Ovary (tissue), 9 donors: ENCODE measurements around the gene TNFRSF1A. TPM values are rescaled to one million over a fixed set of nuclear protein-coding genes. Genes with fewer than 3 reads are reported as not detected.
A peak's percentile ranks its signal among the peaks of the same experiment; 100 is the strongest.

ENCODE experiments used
- DNase-seq, 5 donors: peaks; one replicate each; pipeline ENCODE4 v3.0.0-alpha.2; 2019 to 2020
- H3K27ac ChIP-seq, 2 donors: fragments of 200-600 bp; one replicate each; pipeline versions ENCODE4 v1.5.1 to v1.8.0; 2019 to 2022
- H3K27me3 ChIP-seq: fragments of 200-600 bp; one replicate; pipeline ENCODE4 v1.8.0; 2022
- H3K36me3 ChIP-seq: fragments of 200-600 bp; sonication (generic); one replicate; pipeline ENCODE4 v1.5.1; 2019
- H3K4me1 ChIP-seq: one replicate; pipeline ENCODE4 v1.8.1; 2013; ENCODE audit warnings: mild to moderate bottlenecking, moderate library complexity; ENCODE audit not compliant: insufficient read depth
- H3K4me3 ChIP-seq: fragments of 200-600 bp; sonication (generic); one replicate; pipeline ENCODE4 v1.5.1; 2017
- H3K9me3 ChIP-seq, 2 donors: fragments of 200-600 bp in 1 of 2; sonication (generic) in 1 of 2; one replicate each; pipeline versions ENCODE4 v1.5.1 to v1.8.1; 2013 to 2019; ENCODE audit warnings: mild to moderate bottlenecking in 1 of 2, moderate library complexity in 1 of 2
- EP300 ChIP-seq: sonication (generic); formaldehyde crosslinking; IDR thresholded peaks from one replicate; pipeline ENCODE4 v1.6.1; 2017; ENCODE audit warnings: antibody characterized with exemption
- POLR2A ChIP-seq: fragments of 450-650 bp; IDR thresholded peaks from one replicate; pipeline ENCODE4 v1.6.1; 2017; ENCODE audit warnings: antibody characterized with exemption, mild to moderate bottlenecking, moderate library complexity
- WGBS, 3 donors: extraction: QIAGEN DNeasy Blood & Tissue Kit in 1 of 3; methylation state at CpG; one replicate each; pipeline versions ENCODE4 v1.1.5 to v1.1.7; 2013 to 2017; 5-methylcytosine and 5-hydroxymethylcytosine counted together
- intact Hi-C, 4 donors: fragments of 100-400 bp; cut with DNase I; formaldehyde crosslinking; loops; one replicate each; pipeline versions ENCODE4 v1.11.0 to v1.15.1; 2022 to 2023
- polyA plus RNA-seq, 2 donors: library from polyadenylated mRNA; stranded (reverse); fragments of 200-250 nt in 1 of 2; fragments of 350-450 nt in 1 of 2; fragmentation: Illumina TruSeq in 1 of 2; extraction: RNeasy Lipid Tissue Mini Kit (QIAGEN cat#74804) in 1 of 2; gene quantifications; one replicate each; pipeline ENCODE4 v1.2.3, GENCODE V29; 2013 to 2014
- total RNA-seq, 7 donors: library from RNA; depleted of rRNA in 2 of 7; stranded (reverse); fragments of >200 nt in 2 of 7; fragmentation: NEBNext Ultra II Directional in 3 of 7; extraction: Animal tissue kit (Norgen Biotek cat#: 25700) in 3 of 7; gene quantifications; one replicate each; pipeline versions ENCODE4 v1.1.0 to v1.2.4, GENCODE V29; 2016 to 2023
- TF ChIP-seq, protein P1 (sequence below), 3 donors: fragments of 450-650 bp in 2 of 3; fragments of 200-600 bp in 1 of 3; IDR thresholded peaks; one replicate each; pipeline versions ENCODE4 v1.5.1 to v1.8.0; 2016 to 2022; ENCODE audit warnings: antibody characterized with exemption in 3 of 3, mild to moderate bottlenecking in 1 of 3
- donor health status: DM: no; HTN: no; CAD: no; lungs with moderate emphysema.
- donor health status: DM: no; HTN: no; CAD: no.
- donor health status: Bipolar disorder and iron deficiency.
- donor health status: DM: yes; HTN: yes; CAD: no.
- donor health status: DM: no; HTN: no; CAD: no.
- donor health status: DM: yes; HTN: yes; CAD: no.

The TNFRSF1A gene
- total and polyA plus RNA-seq, 9 donors = 92.8 to 274 (median 179) TPM

DNA sequence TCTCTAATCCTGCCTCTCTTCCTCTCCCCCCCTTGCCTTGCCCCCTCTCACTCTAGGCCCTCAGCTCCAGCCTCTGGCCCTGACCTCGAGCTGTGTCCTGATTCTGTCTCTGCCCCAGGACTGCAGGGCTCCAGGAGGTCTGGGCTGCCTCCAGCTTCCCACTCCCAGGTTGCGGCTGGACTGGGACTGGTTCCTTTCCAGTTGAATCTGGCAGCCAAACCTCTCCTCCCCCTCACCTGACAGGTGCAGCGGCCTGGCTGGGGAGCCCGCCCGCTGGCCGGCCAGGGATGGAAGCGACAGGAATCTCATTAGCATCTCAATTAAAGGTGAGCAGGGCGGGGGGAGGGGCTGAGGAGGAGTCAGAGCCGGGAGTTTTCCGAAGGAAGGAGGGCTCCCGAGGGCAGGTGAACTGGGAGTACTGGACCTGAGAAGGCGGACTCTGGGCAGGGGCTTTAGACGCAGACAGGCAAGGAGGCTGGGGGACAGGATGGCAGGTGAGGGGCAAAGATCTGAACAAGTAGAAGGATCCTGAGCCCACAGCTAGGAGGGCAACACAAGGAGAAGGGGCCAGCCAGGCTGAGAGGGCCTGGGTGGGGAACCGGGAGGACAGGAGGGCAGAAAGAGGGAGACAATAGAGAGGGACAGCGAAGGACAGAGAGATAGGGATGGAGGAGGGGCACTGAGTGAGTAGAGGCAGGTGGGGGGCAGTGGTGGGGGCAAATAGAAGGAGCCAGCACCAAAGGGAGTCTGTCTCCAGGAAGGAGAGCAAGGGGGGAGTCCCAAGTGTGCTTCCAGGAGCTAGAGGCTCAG is 33.6 kb upstream of the TNFRSF1A start, which contains the start of gene SCNN1A:
Gene SCNN1A (minus strand): TSS at position 295 of the 810 bp plus-strand sequence. CDS start 780 bp downstream, outside the sequence.
- 66 to 70% (median 70%) methylated on average over 15 of the region's 15 CpGs for WGBS, 3 donors
- DNase-seq = peak in 4 of 5 donors; percentile 29 to 60 (median 56)
- Histone ChIP-seq H3K27ac (peak within 1 kb of the TSS; percentile 57 to 70), H3K4me1 (peaks cover 17% of the 10 kb centered on the region), H3K27me3 (no peaks in the 10 kb centered on the region), H3K4me3 (no peak within 1 kb of the TSS), H3K9me3 (no peaks in the 10 kb centered on the region), H3K36me3 (no peaks in the 10 kb centered on the region)
- TF ChIP-seq, protein P1, sequence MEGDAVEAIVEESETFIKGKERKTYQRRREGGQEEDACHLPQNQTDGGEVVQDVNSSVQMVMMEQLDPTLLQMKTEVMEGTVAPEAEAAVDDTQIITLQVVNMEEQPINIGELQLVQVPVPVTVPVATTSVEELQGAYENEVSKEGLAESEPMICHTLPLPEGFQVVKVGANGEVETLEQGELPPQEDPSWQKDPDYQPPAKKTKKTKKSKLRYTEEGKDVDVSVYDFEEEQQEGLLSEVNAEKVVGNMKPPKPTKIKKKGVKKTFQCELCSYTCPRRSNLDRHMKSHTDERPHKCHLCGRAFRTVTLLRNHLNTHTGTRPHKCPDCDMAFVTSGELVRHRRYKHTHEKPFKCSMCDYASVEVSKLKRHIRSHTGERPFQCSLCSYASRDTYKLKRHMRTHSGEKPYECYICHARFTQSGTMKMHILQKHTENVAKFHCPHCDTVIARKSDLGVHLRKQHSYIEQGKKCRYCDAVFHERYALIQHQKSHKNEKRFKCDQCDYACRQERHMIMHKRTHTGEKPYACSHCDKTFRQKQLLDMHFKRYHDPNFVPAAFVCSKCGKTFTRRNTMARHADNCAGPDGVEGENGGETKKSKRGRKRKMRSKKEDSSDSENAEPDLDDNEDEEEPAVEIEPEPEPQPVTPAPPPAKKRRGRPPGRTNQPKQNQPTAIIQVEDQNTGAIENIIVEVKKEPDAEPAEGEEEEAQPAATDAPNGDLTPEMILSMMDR (IDR thresholded peaks at IDR 0.05) = no peak
- TF ChIP-seq POLR2A (no peak), EP300 (no peak)
- intact Hi-C loops = loop anchor here in 2 of 4 donors (5.0 kb wide), 2 partner anchors 38 to 48 kb away; no protein-coding TSS in a partner anchor

DNA sequence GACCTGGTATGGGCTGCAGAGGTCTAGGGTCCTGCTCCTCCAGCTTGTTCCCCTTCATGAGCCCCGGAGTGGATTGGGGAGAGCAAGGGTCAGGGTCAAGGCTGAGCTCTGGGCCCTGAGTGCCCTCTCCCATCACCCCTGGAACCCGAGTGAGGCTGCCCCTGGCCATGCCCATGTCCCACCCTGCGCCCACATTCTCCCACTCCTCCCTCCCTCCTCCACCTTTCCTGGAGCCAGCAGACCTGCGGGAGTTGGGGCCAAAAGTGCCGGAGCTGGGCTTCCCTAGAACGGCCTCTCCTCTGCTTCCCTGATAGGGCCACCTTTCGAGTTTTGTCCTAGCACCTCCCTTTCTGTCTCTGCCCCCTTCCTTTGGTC is 32.9 kb upstream of the TNFRSF1A start:
- H3K4me3 ChIP-seq = no peak overlapping the region
- TF ChIP-seq EP300 (no peak), POLR2A (no peak)
- TF ChIP-seq, protein P1 (IDR thresholded peaks at IDR 0.05) = no peak
- H3K27me3 ChIP-seq = no peaks in the 10 kb centered on the region
- intact Hi-C loops = loop anchor here in 2 of 4 donors (5.0 kb wide), 2 partner anchors 37 to 47 kb away; no protein-coding TSS in a partner anchor
- peak in 2 of 5 donors; percentile 21 to 48 for DNase-seq
- H3K36me3 ChIP-seq = no peaks in the 10 kb centered on the region
- 50 to 54% (median 51%) methylated on average over 7 of the region's 7 CpGs for WGBS, 3 donors
- H3K9me3 ChIP-seq = no peaks in the 10 kb centered on the region
- H3K4me1 ChIP-seq = peaks cover 19% of the 10 kb centered on the region
- peak overlapping the region in 1 of 2 donors; percentile 57 for H3K27ac ChIP-seq

GRCh38 chr12:6374028-6374785 is 32.3 kb upstream of the TNFRSF1A start:
- peaks cover 19% of the 10 kb centered on the region for H3K4me1 ChIP-seq
- peak overlapping the region in 1 of 2 donors; percentile 57 for H3K27ac ChIP-seq

More at GRCh38 chr12:6374028-6374785, 32.3 kb upstream of the TNFRSF1A start:
- peak in 1 of 5 donors; percentile 21 for DNase-seq
- H3K4me3 ChIP-seq = no peak overlapping the region
- H3K36me3 ChIP-seq = no peaks in the 10 kb centered on the region
- H3K9me3 ChIP-seq = no peaks in the 10 kb centered on the region
- TF ChIP-seq EP300 (no peak), POLR2A (no peak)
- TF ChIP-seq, protein P1 (IDR thresholded peaks at IDR 0.05) = no peak
- no peaks in the 10 kb centered on the region for H3K27me3 ChIP-seq
- intact Hi-C loops = no loop called here
- WGBS, 3 donors = 93 to 95% (median 93%) methylated on average over 24 of the region's 24 CpGs
